ENCODE measurements around the gene PLEKHG4B.

DNA sequence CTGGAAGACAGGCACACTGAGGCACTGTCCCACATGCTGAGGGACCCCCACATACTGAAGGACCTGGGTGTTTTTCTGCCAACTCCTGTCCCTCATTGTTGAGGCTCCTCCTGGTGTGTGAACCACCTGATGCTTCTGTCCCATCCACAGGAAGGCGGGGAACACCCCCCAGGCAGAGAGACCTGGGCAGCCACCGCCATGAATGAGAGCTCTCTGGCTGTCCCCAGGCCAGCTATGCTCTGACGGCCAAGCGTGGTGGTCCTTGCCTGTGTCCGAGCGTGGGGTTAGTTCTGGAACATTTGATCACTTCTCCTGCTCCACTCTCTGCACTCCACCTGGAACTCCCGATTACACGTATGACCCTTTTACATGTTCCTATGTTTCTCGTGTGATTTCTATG lies 87.4 kb downstream of the PLEKHG4B start:
- TF ChIP-seq, protein P1, sequence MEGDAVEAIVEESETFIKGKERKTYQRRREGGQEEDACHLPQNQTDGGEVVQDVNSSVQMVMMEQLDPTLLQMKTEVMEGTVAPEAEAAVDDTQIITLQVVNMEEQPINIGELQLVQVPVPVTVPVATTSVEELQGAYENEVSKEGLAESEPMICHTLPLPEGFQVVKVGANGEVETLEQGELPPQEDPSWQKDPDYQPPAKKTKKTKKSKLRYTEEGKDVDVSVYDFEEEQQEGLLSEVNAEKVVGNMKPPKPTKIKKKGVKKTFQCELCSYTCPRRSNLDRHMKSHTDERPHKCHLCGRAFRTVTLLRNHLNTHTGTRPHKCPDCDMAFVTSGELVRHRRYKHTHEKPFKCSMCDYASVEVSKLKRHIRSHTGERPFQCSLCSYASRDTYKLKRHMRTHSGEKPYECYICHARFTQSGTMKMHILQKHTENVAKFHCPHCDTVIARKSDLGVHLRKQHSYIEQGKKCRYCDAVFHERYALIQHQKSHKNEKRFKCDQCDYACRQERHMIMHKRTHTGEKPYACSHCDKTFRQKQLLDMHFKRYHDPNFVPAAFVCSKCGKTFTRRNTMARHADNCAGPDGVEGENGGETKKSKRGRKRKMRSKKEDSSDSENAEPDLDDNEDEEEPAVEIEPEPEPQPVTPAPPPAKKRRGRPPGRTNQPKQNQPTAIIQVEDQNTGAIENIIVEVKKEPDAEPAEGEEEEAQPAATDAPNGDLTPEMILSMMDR (conservative IDR thresholded peaks at IDR 0.05), result no peak
- no peak for TF ChIP-seq ZFX (IDR thresholded peaks at IDR 0.05)
